Measurements from ENCODE around the gene RREB1.

- TF ChIP-seq, protein P1, sequence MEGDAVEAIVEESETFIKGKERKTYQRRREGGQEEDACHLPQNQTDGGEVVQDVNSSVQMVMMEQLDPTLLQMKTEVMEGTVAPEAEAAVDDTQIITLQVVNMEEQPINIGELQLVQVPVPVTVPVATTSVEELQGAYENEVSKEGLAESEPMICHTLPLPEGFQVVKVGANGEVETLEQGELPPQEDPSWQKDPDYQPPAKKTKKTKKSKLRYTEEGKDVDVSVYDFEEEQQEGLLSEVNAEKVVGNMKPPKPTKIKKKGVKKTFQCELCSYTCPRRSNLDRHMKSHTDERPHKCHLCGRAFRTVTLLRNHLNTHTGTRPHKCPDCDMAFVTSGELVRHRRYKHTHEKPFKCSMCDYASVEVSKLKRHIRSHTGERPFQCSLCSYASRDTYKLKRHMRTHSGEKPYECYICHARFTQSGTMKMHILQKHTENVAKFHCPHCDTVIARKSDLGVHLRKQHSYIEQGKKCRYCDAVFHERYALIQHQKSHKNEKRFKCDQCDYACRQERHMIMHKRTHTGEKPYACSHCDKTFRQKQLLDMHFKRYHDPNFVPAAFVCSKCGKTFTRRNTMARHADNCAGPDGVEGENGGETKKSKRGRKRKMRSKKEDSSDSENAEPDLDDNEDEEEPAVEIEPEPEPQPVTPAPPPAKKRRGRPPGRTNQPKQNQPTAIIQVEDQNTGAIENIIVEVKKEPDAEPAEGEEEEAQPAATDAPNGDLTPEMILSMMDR (conservative IDR thresholded peaks at IDR 0.05; ENCODE audit: low read depth, low read length) = no peak
- no peak for TF ChIP-seq EZH2 (IDR thresholded peaks at IDR 0.05; ENCODE audit: borderline replicate concordance, low read depth, low read length, poor library complexity, severe bottlenecking)
Measured at GRCh38 chr6:7101290-7101689, 6.5 kb upstream of the RREB1 start.
